Psoas muscle (tissue), 8 donors: ENCODE measurements around the gene SPART. TPM values are rescaled to one million over a fixed set of nuclear protein-coding genes. Genes with fewer than 3 reads are reported as not detected.

ENCODE experiments used
- ATAC-seq, 4 donors: fragments of 200-7000 bp; cut with Tn5 transposase; one replicate each; pipeline ENCODE4 v1.9.1; 2020; ENCODE audit warnings: moderate library complexity in 3 of 4, mild to moderate bottlenecking in 2 of 4
- DNase-seq, 2 donors: peaks; one replicate each; pipeline ENCODE4 v3.0.0-alpha.2; 2020
- H3K27ac ChIP-seq: fragments of 200-600 bp; one replicate; pipeline ENCODE4 v1.8.0; 2022
- H3K27me3 ChIP-seq, 3 donors: fragments of 200-600 bp in 1 of 3; one replicate each; pipeline versions ENCODE4 v1.6.1 to v1.8.0; 2013 to 2022; ENCODE audit warnings: low read length in 2 of 3, mild to moderate bottlenecking in 2 of 3, moderate library complexity in 1 of 3; ENCODE audit not compliant: insufficient read depth in 3 of 3
- H3K36me3 ChIP-seq, 2 donors: fragments of 200-600 bp in 1 of 2; one replicate each; pipeline versions ENCODE4 v1.6.1 to v1.8.0; 2013 to 2022; ENCODE audit warnings: low read depth in 1 of 2, mild to moderate bottlenecking in 1 of 2, moderate library complexity in 1 of 2; ENCODE audit not compliant: insufficient read depth in 1 of 2
- H3K4me1 ChIP-seq: fragments of 200-600 bp; one replicate; pipeline ENCODE4 v1.8.0; 2022
- H3K4me3 ChIP-seq: fragments of 200-600 bp; one replicate; pipeline ENCODE4 v1.8.0; 2022; ENCODE audit warnings: mild to moderate bottlenecking
- H3K9me3 ChIP-seq: fragments of 200-600 bp; one replicate; pipeline ENCODE4 v1.8.0; 2022
- WGBS, 3 donors: extraction: QIAGEN DNeasy Blood & Tissue Kit; methylation state at CpG; one replicate each; pipeline versions ENCODE4 v1.1.6 to v1.1.7; 2013; 5-methylcytosine and 5-hydroxymethylcytosine counted together
- intact Hi-C, 2 donors: fragments of 100-400 bp; cut with DNase I; formaldehyde crosslinking; loops; one replicate each; pipeline versions ENCODE4 v1.11.0 to v1.14.2; 2022
- polyA plus RNA-seq, 3 donors: library from polyadenylated mRNA; stranded (reverse); fragments of 200-250 nt; gene quantifications; one replicate each; pipeline ENCODE4 v1.2.3, GENCODE V29; 2013
- total RNA-seq, 4 donors: library from RNA; stranded (reverse); fragmentation: NEBNext Ultra II Directional in 2 of 4; extraction: Animal tissue kit (Norgen Biotek cat#: 25700) in 2 of 4; gene quantifications; one replicate each; pipeline versions ENCODE4 v1.2.1 to v1.2.4, GENCODE V29; 2021 to 2023
- TF ChIP-seq, protein P1 (sequence below): fragments of 200-600 bp; IDR thresholded peaks from one replicate; pipeline ENCODE4 v1.8.0; 2022; ENCODE audit warnings: antibody characterized with exemption
- donor health status: healthy with polysubstance abuse.
- donor health status: DM: no; HTN: no; CAD: no; lungs with moderate emphysema.
- donor health status: Bipolar disorder and iron deficiency.
- donor health status: healthy.
- donor health status: DM: yes; HTN: yes; CAD: no.
- donor health status: DM: no; HTN: no; CAD: no.
- donor health status: DM: no; HTN: no; CAD: no.
- donor health status: DM: yes; HTN: yes; CAD: no.

SPART gene
- total and polyA plus RNA-seq, 7 donors: 29.2 to 103 (median 44.0) TPM

DNA sequence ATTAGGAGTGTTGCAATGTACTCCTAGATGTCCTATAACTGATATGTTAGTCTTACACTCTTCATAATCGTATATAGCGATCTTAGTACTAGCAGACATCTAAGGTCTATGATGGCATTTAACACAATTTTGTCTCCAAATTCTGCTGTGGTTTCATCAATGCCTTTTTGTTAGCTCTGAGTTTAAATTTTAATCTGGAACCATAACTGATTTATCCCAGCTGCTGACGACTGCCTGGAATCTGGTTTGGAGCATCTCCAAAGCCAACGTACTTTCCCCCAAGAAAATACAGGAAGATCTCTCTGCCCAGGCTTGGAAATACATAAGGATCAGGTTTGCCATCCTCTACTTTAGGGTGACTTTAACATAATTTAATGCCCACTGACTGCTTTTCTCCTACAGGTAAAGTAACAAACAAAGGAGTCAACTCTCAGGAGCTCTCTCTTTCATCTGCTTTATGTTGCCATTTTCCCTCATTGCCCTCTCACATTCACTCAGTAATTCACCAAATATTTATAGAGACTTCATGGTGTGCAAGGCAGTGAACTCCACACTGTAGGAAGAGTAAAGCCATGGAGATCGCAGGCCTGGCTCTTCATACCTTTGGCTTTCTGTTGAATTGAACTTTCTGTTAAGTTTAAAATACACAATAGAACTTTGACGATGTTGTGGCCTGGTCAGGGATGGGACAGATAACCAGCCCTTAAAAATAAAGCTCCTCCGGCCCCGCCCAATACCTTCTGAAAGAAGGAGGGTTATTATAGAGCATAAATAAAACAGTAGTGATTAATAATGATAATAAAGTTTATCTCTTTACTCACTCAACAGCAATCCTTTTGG, 23.3 kb upstream of the SPART start:
- intact Hi-C loops: no loop called here
- TF ChIP-seq, protein P1, sequence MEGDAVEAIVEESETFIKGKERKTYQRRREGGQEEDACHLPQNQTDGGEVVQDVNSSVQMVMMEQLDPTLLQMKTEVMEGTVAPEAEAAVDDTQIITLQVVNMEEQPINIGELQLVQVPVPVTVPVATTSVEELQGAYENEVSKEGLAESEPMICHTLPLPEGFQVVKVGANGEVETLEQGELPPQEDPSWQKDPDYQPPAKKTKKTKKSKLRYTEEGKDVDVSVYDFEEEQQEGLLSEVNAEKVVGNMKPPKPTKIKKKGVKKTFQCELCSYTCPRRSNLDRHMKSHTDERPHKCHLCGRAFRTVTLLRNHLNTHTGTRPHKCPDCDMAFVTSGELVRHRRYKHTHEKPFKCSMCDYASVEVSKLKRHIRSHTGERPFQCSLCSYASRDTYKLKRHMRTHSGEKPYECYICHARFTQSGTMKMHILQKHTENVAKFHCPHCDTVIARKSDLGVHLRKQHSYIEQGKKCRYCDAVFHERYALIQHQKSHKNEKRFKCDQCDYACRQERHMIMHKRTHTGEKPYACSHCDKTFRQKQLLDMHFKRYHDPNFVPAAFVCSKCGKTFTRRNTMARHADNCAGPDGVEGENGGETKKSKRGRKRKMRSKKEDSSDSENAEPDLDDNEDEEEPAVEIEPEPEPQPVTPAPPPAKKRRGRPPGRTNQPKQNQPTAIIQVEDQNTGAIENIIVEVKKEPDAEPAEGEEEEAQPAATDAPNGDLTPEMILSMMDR: no peak
- 43 to 60% (median 43%) methylated on average over 8 of the region's 8 CpGs for WGBS, 3 donors
- DNase-seq: no peak
- H3K4me3 ChIP-seq: no peak overlapping the region
- H3K36me3 ChIP-seq: no peaks in the 10 kb centered on the region
- H3K27ac ChIP-seq: no peak overlapping the region
- no peaks in the 10 kb centered on the region for H3K4me1 ChIP-seq
- no peaks in the 10 kb centered on the region for H3K27me3 ChIP-seq
- H3K9me3 ChIP-seq: no peaks in the 10 kb centered on the region
- no peak for ATAC-seq

DNA sequence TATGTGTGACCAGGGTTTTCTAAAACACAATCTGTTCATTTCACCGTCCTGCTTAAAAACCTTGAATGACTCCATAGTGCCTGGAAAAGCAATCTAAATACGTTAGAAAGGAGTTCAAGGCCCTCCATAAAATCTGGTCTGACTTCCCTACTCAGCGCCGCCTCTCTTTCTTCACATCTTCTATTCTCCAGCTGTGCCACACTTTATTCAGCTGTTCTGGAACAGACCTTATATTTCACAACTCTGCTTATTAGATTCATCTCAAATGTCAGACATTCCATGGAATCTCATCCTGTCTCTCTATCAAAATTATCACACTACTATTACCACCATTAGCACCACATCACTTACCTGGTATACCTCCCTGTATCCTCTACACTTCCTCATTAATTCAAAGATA, 19.8 kb upstream of the SPART start:
- DNase-seq: no peak
- no peaks in the 10 kb centered on the region for H3K27me3 ChIP-seq
- TF ChIP-seq, protein P1: no peak
- no peak overlapping the region for H3K4me3 ChIP-seq
- intact Hi-C loops: no loop called here
- H3K4me1 ChIP-seq: no peaks in the 10 kb centered on the region
- no peak overlapping the region for H3K27ac ChIP-seq
- peak in 1 of 4 donors; percentile 56 for ATAC-seq
- 33 to 44% (median 40%) methylated on average over 4 of the region's 4 CpGs for WGBS, 3 donors
- H3K9me3 ChIP-seq: no peaks in the 10 kb centered on the region
- no peaks in the 10 kb centered on the region for H3K36me3 ChIP-seq

DNA sequence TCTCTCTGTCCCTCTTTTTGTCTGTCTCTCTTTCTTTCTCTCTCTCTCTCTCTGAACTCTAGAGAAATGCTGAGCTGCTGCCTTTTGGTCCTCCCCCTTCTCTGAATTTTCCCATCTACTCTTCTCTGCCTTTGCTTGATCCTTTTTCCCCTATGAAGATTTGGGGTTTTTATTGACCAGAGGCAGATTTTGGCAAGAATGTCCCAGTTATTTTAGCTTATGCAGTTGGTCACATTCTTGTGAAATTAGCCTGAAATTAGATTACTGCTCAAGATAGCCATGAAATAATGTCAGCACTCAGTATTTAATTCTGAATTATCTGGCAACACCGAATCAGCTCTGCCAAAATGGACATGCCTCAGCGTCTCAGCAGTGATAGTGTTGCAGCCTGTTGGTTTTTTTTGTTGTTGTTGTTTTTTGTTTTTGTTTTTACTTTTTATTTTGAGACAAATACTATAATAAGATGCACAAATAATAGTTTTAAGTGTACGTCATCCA, 17.2 kb upstream of the SPART start:
- 38 to 58% (median 39%) methylated on average over 3 of the region's 3 CpGs for WGBS, 3 donors

DNA sequence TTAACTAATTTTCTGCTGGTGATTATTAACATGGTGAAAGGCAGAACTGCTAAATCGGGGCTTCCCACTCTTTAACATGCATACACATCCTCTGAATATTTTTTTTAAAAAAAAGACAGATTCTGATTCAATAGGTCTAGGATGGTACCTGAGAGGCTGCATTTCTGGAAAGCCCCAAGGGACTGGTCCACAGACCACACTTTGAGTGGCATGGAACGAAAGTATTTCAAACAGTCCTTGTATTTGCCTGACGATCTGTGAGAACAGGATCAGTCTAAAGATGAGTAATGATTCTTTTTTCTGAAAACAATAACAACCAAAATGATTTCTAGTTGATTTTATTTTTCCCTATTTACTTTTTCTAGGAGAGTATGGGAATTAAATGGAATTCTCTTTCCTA, 16.7 kb upstream of the SPART start:
- ATAC-seq: no peak
- no peak for DNase-seq
- WGBS, 3 donors: 29 to 41% (median 39%) methylated on average over 3 of the region's 3 CpGs
- H3K27ac ChIP-seq: no peak overlapping the region
- H3K36me3 ChIP-seq: no peaks in the 10 kb centered on the region
- no peaks in the 10 kb centered on the region for H3K27me3 ChIP-seq
- intact Hi-C loops: no loop called here
- TF ChIP-seq, protein P1: no peak
- H3K9me3 ChIP-seq: no peaks in the 10 kb centered on the region
- no peaks in the 10 kb centered on the region for H3K4me1 ChIP-seq
- no peak overlapping the region for H3K4me3 ChIP-seq

More for the DNA sequence above, 17.2 kb upstream of the SPART start:
- Histone ChIP-seq H3K4me1 (no peaks in the 10 kb centered on the region), H3K9me3 (no peaks in the 10 kb centered on the region), H3K27me3 (no peaks in the 10 kb centered on the region), H3K27ac (no peak overlapping the region), H3K4me3 (no peak overlapping the region), H3K36me3 (no peaks in the 10 kb centered on the region)
- TF ChIP-seq, protein P1: no peak
- DNase-seq (no peak), ATAC-seq (no peak)
- intact Hi-C loops: no loop called here
